Neural cell (in vitro differentiated cells): ENCODE measurements around the gene C1orf21. TPM values are rescaled to one million over a fixed set of nuclear protein-coding genes. Genes with fewer than 3 reads are reported as not detected.

Source experiments
- H2AFZ ChIP-seq: fragments of 200-600, 300-800 bp; sonication (generic), shearing (Covaris generic); 2 replicates; pipeline ENCODE4 v1.6.0; 2014; ENCODE audit warnings: low read depth, mild to moderate bottlenecking, antibody characterized with exemption, low read length, moderate library complexity
- H3F3A ChIP-seq: fragments of 200-600 bp; shearing (Covaris generic); 2 replicates; pipeline ENCODE4 v1.6.1; 2016; ENCODE audit warnings: mild to moderate bottlenecking, moderate library complexity, mixed read lengths, antibody characterized with exemption, low read length; ENCODE audit not compliant: insufficient read depth, poor library complexity, severe bottlenecking
- H3K27ac ChIP-seq: fragments of 200-600, 300-800 bp; sonication (generic), shearing (Covaris generic); 2 replicates; pipeline ENCODE4 v1.5.1; 2014; ENCODE audit warnings: mild to moderate bottlenecking, low read length, moderate library complexity
- H3K27me3 ChIP-seq: fragments of 300-800, 200-600 bp; sonication (generic), shearing (Covaris generic); 2 replicates; pipeline ENCODE4 v1.6.0; 2014; ENCODE audit warnings: mild to moderate bottlenecking, low read depth, low read length, moderate library complexity; ENCODE audit not compliant: insufficient read depth
- H3K36me3 ChIP-seq: fragments of 300-800, 200-600 bp; sonication (generic), shearing (Covaris generic); 2 replicates; pipeline ENCODE4 v1.5.1; 2014; ENCODE audit warnings: mild to moderate bottlenecking, antibody characterized with exemption, low read length, moderate library complexity; ENCODE audit not compliant: insufficient read depth
- H3K4me2 ChIP-seq: fragments of 300-800, 200-600 bp; sonication (generic), shearing (Covaris generic); 2 replicates; pipeline ENCODE4 v1.6.0; 2014; ENCODE audit warnings: mild to moderate bottlenecking, low read length
- H3K4me3 ChIP-seq: fragments of 300-800, 200-600 bp; sonication (generic), shearing (Covaris generic); 2 replicates; pipeline ENCODE4 v1.5.1; 2014; ENCODE audit warnings: mild to moderate bottlenecking, low read length, moderate library complexity
- H3K79me2 ChIP-seq: fragments of 200-600 bp; shearing (Covaris generic); replicated peaks from 2 replicates; pipeline ENCODE4 v1.6.0; 2014; ENCODE audit warnings: mild to moderate bottlenecking, low read length, moderate library complexity; ENCODE audit not compliant: insufficient read depth
- H3K9ac ChIP-seq: fragments of 300-800, 200-600 bp; sonication (generic), shearing (Covaris generic); 2 replicates; pipeline ENCODE4 v1.6.1; 2016; ENCODE audit warnings: mild to moderate bottlenecking, low read length, mixed read lengths
- H3K9me2 ChIP-seq: fragments of 200-600 bp; shearing (Covaris generic); 2 replicates; pipeline ENCODE4 v1.6.1; 2016; ENCODE audit warnings: mild to moderate bottlenecking, low read length, mixed read lengths; ENCODE audit not compliant: insufficient read depth
- H3K9me3 ChIP-seq: fragments of 200-600, 300-800 bp; sonication (generic), shearing (Covaris generic); 2 replicates; pipeline ENCODE4 v1.6.1; 2016; ENCODE audit warnings: mild to moderate bottlenecking, mixed run types, low read length, moderate library complexity, mixed read lengths
- H4K20me1 ChIP-seq: fragments of 200-600 bp; shearing (Covaris generic); 2 replicates; pipeline ENCODE4 v1.6.1; 2016; ENCODE audit warnings: mild to moderate bottlenecking, mixed run types; ENCODE audit not compliant: insufficient read depth
- EP300 ChIP-seq: fragments of 450-650 bp; conservative IDR thresholded peaks from 2 replicates; pipeline ENCODE4 v1.6.1; 2014; ENCODE audit warnings: antibody characterized with exemption, mild to moderate bottlenecking, moderate library complexity; ENCODE audit not compliant: poor library complexity, severe bottlenecking
- EZH2 ChIP-seq: fragments of 200-600, 300-800 bp; shearing (Covaris generic), sonication (generic); IDR thresholded peaks from 2 replicates; pipeline ENCODE4 v1.6.1; 2014; ENCODE audit warnings: antibody characterized with exemption, low read length, borderline replicate concordance, mild to moderate bottlenecking; ENCODE audit not compliant: insufficient read depth, poor library complexity, severe bottlenecking
- MXI1 ChIP-seq: fragments of 450-650 bp; conservative IDR thresholded peaks from 2 replicates; pipeline ENCODE4 v1.6.1; 2014; ENCODE audit warnings: antibody characterized with exemption, mild to moderate bottlenecking; ENCODE audit not compliant: poor library complexity, severe bottlenecking
- POLR2AphosphoS5 ChIP-seq: IDR thresholded peaks from 2 replicates; pipeline ENCODE4 v1.6.1; 2012
- RAD21 ChIP-seq: fragments of 450-650 bp; conservative IDR thresholded peaks from 2 replicates; pipeline ENCODE4 v1.6.1; 2014; ENCODE audit warnings: antibody characterized with exemption, mild to moderate bottlenecking, moderate library complexity
- SMC3 ChIP-seq: fragments of 450-650 bp; conservative IDR thresholded peaks from 2 replicates; pipeline ENCODE4 v1.6.1; 2014; ENCODE audit warnings: antibody characterized with exemption, mild to moderate bottlenecking, moderate library complexity; ENCODE audit not compliant: poor library complexity
- TAF1 ChIP-seq: IDR thresholded peaks from 2 replicates; pipeline ENCODE4 v1.6.1; 2012; ENCODE audit warnings: low read depth
- polyA plus RNA-seq: library from polyadenylated mRNA; depleted of rRNA; stranded (reverse); fragments of >200 nt; gene quantifications from 2 replicates; pipeline ENCODE4 v1.2.3, GENCODE V29; 2014
- TF ChIP-seq, protein P1 (sequence below): fragments of 450-650 bp; IDR thresholded peaks from 2 replicates; pipeline ENCODE4 v1.5.1; 2014; ENCODE audit warnings: antibody characterized with exemption, mild to moderate bottlenecking, moderate library complexity; ENCODE audit not compliant: poor library complexity, severe bottlenecking
- TF ChIP-seq, protein P2 (sequence below): IDR thresholded peaks from 2 replicates; pipeline ENCODE4 v1.6.1; 2012; ENCODE audit warnings: borderline replicate concordance

C1orf21 gene
- polyA plus RNA-seq, 1 donor from 2014 or later = 21.1 TPM

DNA sequence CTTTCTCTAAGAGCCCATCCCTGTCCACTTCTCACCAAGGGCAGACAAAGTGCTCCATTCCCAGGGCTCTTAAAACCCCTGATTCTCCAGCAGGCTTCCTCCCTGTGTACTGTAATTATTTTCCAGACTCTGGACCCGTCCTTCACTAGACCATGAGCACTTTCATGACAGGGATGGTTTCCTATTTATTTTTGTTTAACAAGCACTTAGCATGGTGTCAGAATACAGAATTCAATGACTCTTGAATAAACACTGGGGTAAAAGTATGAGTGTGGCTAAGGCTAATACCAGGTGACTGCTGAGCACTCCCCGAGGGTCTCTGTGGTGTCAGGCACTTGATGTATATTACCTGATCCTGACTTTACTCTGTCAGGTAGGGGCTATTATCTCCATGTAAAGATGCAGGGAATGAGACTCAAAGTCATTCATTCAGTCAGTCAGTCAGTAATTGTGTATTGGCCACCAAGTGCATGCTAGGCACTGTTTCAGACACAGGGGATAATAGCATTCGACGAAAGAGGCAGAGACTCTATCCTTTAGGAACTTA lies 47.2 kb downstream of the C1orf21 start:
- Histone ChIP-seq H3K27me3 (no peaks in the 10 kb centered on the region), H3K79me2 (peaks cover 6% of the 10 kb centered on the region), H3K9ac (no peak overlapping the region), H3K36me3 (no peaks in the 10 kb centered on the region), H2AFZ (no peak overlapping the region), H3K4me2 (no peak overlapping the region), H3K9me3 (no peaks in the 10 kb centered on the region), H3K27ac (peak overlapping the region; percentile 35), H3F3A (no peaks in the 10 kb centered on the region), H3K9me2 (no peaks in the 10 kb centered on the region), H4K20me1 (no peaks in the 10 kb centered on the region), H3K4me3 (no peak overlapping the region)
- no peak for TF ChIP-seq EZH2
- TF ChIP-seq POLR2AphosphoS5 = peak; percentile 66
- no peak for TF ChIP-seq MXI1
- peak; percentile 88 for TF ChIP-seq EP300

DNA sequence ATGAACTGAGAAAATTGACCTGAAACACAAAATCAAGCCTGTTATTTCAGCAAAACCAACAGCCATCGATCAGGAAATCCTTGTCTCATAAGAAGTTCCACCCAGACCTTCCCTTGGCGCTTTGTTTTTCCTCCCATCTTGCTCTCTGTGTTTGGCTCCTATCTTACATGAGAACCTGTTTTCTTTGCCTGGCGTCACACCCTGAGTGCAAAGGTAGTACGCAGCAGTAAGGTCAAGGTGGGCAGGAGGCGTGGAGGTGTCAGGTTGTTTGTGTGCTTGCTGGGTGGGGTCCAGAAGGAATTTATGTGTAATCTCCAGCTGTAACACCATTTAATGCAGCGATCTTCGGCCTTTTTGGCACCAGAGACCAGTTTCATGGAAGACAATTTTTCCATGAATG lies 50.5 kb downstream of the C1orf21 start:
- Histone ChIP-seq H4K20me1 (no peaks in the 10 kb centered on the region), H3K36me3 (no peaks in the 10 kb centered on the region), H3K9me2 (no peaks in the 10 kb centered on the region), H3K27ac (no peak overlapping the region), H3K79me2 (peaks cover 11% of the 10 kb centered on the region), H2AFZ (no peak overlapping the region), H3K9ac (no peak overlapping the region), H3F3A (no peaks in the 10 kb centered on the region), H3K4me2 (no peak overlapping the region), H3K4me3 (no peak overlapping the region), H3K27me3 (no peaks in the 10 kb centered on the region), H3K9me3 (no peaks in the 10 kb centered on the region)
- TF ChIP-seq MXI1 (no peak), SMC3 (no peak), RAD21 (no peak), EZH2 (no peak), EP300 (no peak), POLR2AphosphoS5 (no peak), TAF1 (no peak)
- TF ChIP-seq, protein P1, sequence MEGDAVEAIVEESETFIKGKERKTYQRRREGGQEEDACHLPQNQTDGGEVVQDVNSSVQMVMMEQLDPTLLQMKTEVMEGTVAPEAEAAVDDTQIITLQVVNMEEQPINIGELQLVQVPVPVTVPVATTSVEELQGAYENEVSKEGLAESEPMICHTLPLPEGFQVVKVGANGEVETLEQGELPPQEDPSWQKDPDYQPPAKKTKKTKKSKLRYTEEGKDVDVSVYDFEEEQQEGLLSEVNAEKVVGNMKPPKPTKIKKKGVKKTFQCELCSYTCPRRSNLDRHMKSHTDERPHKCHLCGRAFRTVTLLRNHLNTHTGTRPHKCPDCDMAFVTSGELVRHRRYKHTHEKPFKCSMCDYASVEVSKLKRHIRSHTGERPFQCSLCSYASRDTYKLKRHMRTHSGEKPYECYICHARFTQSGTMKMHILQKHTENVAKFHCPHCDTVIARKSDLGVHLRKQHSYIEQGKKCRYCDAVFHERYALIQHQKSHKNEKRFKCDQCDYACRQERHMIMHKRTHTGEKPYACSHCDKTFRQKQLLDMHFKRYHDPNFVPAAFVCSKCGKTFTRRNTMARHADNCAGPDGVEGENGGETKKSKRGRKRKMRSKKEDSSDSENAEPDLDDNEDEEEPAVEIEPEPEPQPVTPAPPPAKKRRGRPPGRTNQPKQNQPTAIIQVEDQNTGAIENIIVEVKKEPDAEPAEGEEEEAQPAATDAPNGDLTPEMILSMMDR = no peak
- TF ChIP-seq, protein P2, sequence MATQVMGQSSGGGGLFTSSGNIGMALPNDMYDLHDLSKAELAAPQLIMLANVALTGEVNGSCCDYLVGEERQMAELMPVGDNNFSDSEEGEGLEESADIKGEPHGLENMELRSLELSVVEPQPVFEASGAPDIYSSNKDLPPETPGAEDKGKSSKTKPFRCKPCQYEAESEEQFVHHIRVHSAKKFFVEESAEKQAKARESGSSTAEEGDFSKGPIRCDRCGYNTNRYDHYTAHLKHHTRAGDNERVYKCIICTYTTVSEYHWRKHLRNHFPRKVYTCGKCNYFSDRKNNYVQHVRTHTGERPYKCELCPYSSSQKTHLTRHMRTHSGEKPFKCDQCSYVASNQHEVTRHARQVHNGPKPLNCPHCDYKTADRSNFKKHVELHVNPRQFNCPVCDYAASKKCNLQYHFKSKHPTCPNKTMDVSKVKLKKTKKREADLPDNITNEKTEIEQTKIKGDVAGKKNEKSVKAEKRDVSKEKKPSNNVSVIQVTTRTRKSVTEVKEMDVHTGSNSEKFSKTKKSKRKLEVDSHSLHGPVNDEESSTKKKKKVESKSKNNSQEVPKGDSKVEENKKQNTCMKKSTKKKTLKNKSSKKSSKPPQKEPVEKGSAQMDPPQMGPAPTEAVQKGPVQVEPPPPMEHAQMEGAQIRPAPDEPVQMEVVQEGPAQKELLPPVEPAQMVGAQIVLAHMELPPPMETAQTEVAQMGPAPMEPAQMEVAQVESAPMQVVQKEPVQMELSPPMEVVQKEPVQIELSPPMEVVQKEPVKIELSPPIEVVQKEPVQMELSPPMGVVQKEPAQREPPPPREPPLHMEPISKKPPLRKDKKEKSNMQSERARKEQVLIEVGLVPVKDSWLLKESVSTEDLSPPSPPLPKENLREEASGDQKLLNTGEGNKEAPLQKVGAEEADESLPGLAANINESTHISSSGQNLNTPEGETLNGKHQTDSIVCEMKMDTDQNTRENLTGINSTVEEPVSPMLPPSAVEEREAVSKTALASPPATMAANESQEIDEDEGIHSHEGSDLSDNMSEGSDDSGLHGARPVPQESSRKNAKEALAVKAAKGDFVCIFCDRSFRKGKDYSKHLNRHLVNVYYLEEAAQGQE = no peak

DNA sequence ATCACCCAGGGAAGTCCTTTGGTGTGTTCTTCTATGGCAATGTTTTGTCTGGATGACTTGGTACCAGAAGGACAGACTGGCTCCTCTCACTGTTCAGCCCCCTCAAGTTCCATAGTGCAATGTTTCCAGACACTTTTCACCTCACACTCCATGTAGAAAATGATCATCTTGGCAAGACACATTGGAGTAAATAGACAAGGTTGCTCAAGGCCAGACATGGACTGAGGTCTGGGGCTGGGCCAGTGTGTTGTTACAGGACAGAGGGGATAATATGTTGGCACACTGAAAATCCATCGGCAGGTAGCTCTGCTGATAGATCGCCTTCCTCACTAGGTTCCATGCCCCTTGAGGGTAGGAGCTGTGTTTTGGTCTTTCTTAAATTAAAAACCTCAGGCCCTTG lies 51.5 kb downstream of the C1orf21 start:
- no peak overlapping the region for H3K9ac ChIP-seq
- H2AFZ ChIP-seq = no peak overlapping the region
- no peak overlapping the region for H3K4me3 ChIP-seq
- H3K79me2 ChIP-seq = peaks cover 11% of the 10 kb centered on the region
- H3K9me2 ChIP-seq = no peaks in the 10 kb centered on the region
- no peaks in the 10 kb centered on the region for H3F3A ChIP-seq
- H3K36me3 ChIP-seq = no peaks in the 10 kb centered on the region
- no peak overlapping the region for H3K27ac ChIP-seq
- H3K9me3 ChIP-seq = no peaks in the 10 kb centered on the region
- TF ChIP-seq MXI1 (no peak), POLR2AphosphoS5 (no peak), EZH2 (no peak), EP300 (no peak), TAF1 (no peak), RAD21 (no peak), SMC3 (no peak)
- TF ChIP-seq, protein P2 = no peak
- TF ChIP-seq, protein P1 = no peak
- no peak overlapping the region for H3K4me2 ChIP-seq
- no peaks in the 10 kb centered on the region for H4K20me1 ChIP-seq
- no peaks in the 10 kb centered on the region for H3K27me3 ChIP-seq
